Endothelial cell of umbilical vein (primary cell): ENCODE results near the gene KSR1.

Experiments used
- EZH2 ChIP-seq: IDR thresholded peaks from 2 replicates; pipeline ENCODE4 v1.6.1; 2012; ENCODE audit warnings: borderline replicate concordance, low read depth, mild to moderate bottlenecking, moderate library complexity, low read length, inconsistent platforms; ENCODE audit not compliant: severe bottlenecking
- MYC ChIP-seq: IDR thresholded peaks from one replicate; pipeline ENCODE4 v1.6.1; 2011; ENCODE audit warnings: mild to moderate bottlenecking, low read depth, low read length
- POLR2A ChIP-seq: IDR thresholded peaks from 2 replicates; pipeline ENCODE4 v1.6.1; 2012; ENCODE audit warnings: low read depth, mild to moderate bottlenecking, control low read depth, low read length
- POLR2AphosphoS5 ChIP-seq: IDR thresholded peaks from 2 replicates; pipeline ENCODE4 v1.6.1; 2012; ENCODE audit warnings: low read depth, mild to moderate bottlenecking, control low read depth, low read length, moderate library complexity; ENCODE audit not compliant: insufficient read depth
- TF ChIP-seq, protein P1 (sequence below), 2 donors: IDR thresholded peaks; 1 replicate in 1 of 2; 2 replicates in 1 of 2; pipeline ENCODE4 v1.5.1; 2011; ENCODE audit warnings: low read length in 2 of 2, mild to moderate bottlenecking in 2 of 2, moderate library complexity in 2 of 2, control low read depth in 1 of 2, inconsistent platforms in 1 of 2, low read depth in 1 of 2; ENCODE audit not compliant: insufficient read depth in 1 of 2; ENCODE audit errors: extremely low read depth in 1 of 2
- TF ChIP-seq, protein P2 (sequence below): IDR thresholded peaks from 2 replicates; pipeline ENCODE4 v1.6.1; 2011; ENCODE audit not compliant: insufficient read depth, insufficient read length

DNA sequence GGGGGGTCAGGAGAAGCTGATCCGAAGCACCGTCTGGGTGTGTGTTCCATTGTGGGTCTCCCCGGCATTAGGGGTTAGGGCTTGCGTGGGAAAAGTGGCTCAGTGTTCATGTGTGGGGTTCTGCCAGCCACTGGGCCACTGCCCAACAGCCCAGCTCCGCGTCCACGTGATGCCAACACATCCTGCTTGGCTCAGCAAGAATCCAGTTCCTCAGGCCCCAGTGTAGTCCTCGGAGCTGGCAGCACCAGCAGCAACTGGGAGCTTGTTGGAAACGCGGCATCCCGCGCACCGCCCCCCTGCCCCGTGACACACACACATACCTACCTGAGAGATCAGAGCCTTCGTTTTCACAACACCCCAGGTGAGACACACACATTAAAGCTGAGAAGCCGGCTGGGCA is 193.7 kb downstream of the KSR1 start:
- TF ChIP-seq MYC (no peak), EZH2 (no peak), POLR2A (no peak), POLR2AphosphoS5 (no peak)
- TF ChIP-seq, protein P1, sequence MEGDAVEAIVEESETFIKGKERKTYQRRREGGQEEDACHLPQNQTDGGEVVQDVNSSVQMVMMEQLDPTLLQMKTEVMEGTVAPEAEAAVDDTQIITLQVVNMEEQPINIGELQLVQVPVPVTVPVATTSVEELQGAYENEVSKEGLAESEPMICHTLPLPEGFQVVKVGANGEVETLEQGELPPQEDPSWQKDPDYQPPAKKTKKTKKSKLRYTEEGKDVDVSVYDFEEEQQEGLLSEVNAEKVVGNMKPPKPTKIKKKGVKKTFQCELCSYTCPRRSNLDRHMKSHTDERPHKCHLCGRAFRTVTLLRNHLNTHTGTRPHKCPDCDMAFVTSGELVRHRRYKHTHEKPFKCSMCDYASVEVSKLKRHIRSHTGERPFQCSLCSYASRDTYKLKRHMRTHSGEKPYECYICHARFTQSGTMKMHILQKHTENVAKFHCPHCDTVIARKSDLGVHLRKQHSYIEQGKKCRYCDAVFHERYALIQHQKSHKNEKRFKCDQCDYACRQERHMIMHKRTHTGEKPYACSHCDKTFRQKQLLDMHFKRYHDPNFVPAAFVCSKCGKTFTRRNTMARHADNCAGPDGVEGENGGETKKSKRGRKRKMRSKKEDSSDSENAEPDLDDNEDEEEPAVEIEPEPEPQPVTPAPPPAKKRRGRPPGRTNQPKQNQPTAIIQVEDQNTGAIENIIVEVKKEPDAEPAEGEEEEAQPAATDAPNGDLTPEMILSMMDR (IDR thresholded peaks at IDR 0.05; ENCODE audit: extremely low read depth in 1 of 2, insufficient read depth in 1 of 2, low read depth in 1 of 2, low read length in 2 of 2), result no peak
- TF ChIP-seq, protein P2, sequence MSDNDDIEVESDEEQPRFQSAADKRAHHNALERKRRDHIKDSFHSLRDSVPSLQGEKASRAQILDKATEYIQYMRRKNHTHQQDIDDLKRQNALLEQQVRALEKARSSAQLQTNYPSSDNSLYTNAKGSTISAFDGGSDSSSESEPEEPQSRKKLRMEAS, result no peak
